Common myeloid progenitor, CD34-positive (primary cell): Measurements from ENCODE around the gene CAMTA1.

Source experiments
- CTCF ChIA-PET: fragments of 350-600 bp; sonication (Branson Sonifier 250); formaldehyde crosslinking; loops from one replicate; lab custom pipeline; 2021; ENCODE audit warnings: antibody characterized with exemption; lab: Charles Lee
- POLR2A ChIA-PET: fragments of 350-600 bp; sonication (Branson Sonifier 250); formaldehyde crosslinking; loops from one replicate; lab custom pipeline; 2021; ENCODE audit warnings: antibody characterized with exemption; lab: Charles Lee
- DNase-seq, 3 donors: peaks; one replicate each; pipeline versions ENCODE4 v3.0.0 to v3.0.0-alpha.2; 2013
- H3K27ac ChIP-seq, 2 experiments: 1 replicate in 1 of 2; 2 replicates in 1 of 2; pipeline ENCODE4 v1.7.0; 2013; ENCODE audit warnings: inconsistent platforms in 2 of 2, low read length in 2 of 2, mild to moderate bottlenecking in 2 of 2, low read depth in 1 of 2, moderate library complexity in 1 of 2; ENCODE audit not compliant: severe bottlenecking in 2 of 2, insufficient read depth in 1 of 2, poor library complexity in 1 of 2
- H3K27me3 ChIP-seq, 5 experiments: replicated peaks in 2 of 5; 1 replicate in 3 of 5; 2 replicates in 2 of 5; pipeline versions ENCODE4 v1.6.1 to v1.7.0; 2013; ENCODE audit warnings: low read length in 4 of 5, mild to moderate bottlenecking in 2 of 5, moderate library complexity in 2 of 5, inconsistent platforms in 1 of 5; ENCODE audit not compliant: insufficient read depth in 5 of 5, control insufficient read depth in 4 of 5
- H3K36me3 ChIP-seq, 4 experiments: 1 replicate in 2 of 4; 2 replicates in 2 of 4; pipeline versions ENCODE4 v1.6.1 to v1.7.0; 2013; ENCODE audit warnings: low read length in 3 of 4, control low read depth in 1 of 4, mild to moderate bottlenecking in 1 of 4; ENCODE audit not compliant: control insufficient read depth in 4 of 4, insufficient read depth in 4 of 4
- H3K4me1 ChIP-seq, 4 experiments: 1 replicate in 3 of 4; 2 replicates in 1 of 4; pipeline versions ENCODE4 v1.6.1 to v1.7.1; 2013; ENCODE audit warnings: low read length in 3 of 4, mild to moderate bottlenecking in 3 of 4, control low read depth in 1 of 4, inconsistent platforms in 1 of 4, moderate library complexity in 1 of 4; ENCODE audit not compliant: control insufficient read depth in 4 of 4, insufficient read depth in 4 of 4; ENCODE audit errors: control extremely low read depth in 1 of 4
- H3K4me3 ChIP-seq, 7 experiments: 1 replicate in 4 of 7; 2 replicates in 3 of 7; pipeline versions ENCODE4 v1.5.1 to v1.7.0; 2013; ENCODE audit warnings: mild to moderate bottlenecking in 7 of 7, low read length in 6 of 7, moderate library complexity in 6 of 7, inconsistent platforms in 2 of 7, low read depth in 2 of 7, control low read depth in 1 of 7; ENCODE audit not compliant: insufficient read depth in 4 of 7, control insufficient read depth in 1 of 7; ENCODE audit errors: extremely low read depth in 1 of 7
- H3K9me3 ChIP-seq, 5 experiments: 1 replicate in 4 of 5; 2 replicates in 1 of 5; pipeline versions ENCODE4 v1.6.1 to v1.7.1; 2013; ENCODE audit warnings: low read length in 4 of 5, mild to moderate bottlenecking in 2 of 5, inconsistent platforms in 1 of 5, low read depth in 1 of 5, moderate library complexity in 1 of 5; ENCODE audit not compliant: control insufficient read depth in 4 of 5, insufficient read depth in 2 of 5; ENCODE audit errors: control extremely low read depth in 1 of 5
- WGBS: methylation state at CpG from one replicate; pipeline ENCODE4 v1.1.5; 2013; ENCODE audit not compliant: insufficient coverage; 5-methylcytosine and 5-hydroxymethylcytosine counted together

CAMTA1 gene

GRCh38 chr1:6989212-6990159 lies 204.2 kb downstream of the CAMTA1 start:
- Histone ChIP-seq H3K27ac (no peak overlapping the region), H3K36me3 (no peaks in the 10 kb centered on the region), H3K27me3 (peaks cover 0 to 5% (median 2%) of the 10 kb centered on the region in 5 experiments), H3K4me1 (no peaks in the 10 kb centered on the region), H3K9me3 (peaks cover 0 to 12% (median 2%) of the 10 kb centered on the region in 5 experiments), H3K4me3 (no peak overlapping the region)
- 78% methylated on average over 7 of the region's 13 CpGs for WGBS
- no peak for DNase-seq
- POLR2A ChIA-PET: interaction anchor here (0.6 kb wide), 1 partner anchor 230 kb away, joined by 5 read pairs; no protein-coding TSS in a partner anchor
- CTCF ChIA-PET: interaction anchor here (0.7 to 1.8 kb wide), 2 partner anchors 53 to 80 kb away, joined by 3 read pairs; no protein-coding TSS in a partner anchor

- Histone ChIP-seq H3K9me3 (peaks cover 0 to 12% (median 2%) of the 10 kb centered on the region in 5 experiments), H3K4me3 (no peak overlapping the region), H3K27me3 (peaks cover 0 to 5% (median 2%) of the 10 kb centered on the region in 5 experiments), H3K27ac (no peak overlapping the region), H3K36me3 (no peaks in the 10 kb centered on the region), H3K4me1 (peaks cover 0 to 4% (median 3%) of the 10 kb centered on the region in 4 experiments)
- no peak for DNase-seq
- WGBS: no CpG with 5 or more reads among the region's 1 CpG
- POLR2A ChIA-PET: no interaction called here
- CTCF ChIA-PET: no interaction called here
These were observed 206.0 kb downstream of the CAMTA1 start for GRCh38 chr1:6991266-6991665.

- ChIA-PET CTCF (interaction anchor here (0.6 to 1.0 kb wide), 2 partner anchors 11 to 27 kb away, joined by 3 read pairs; no protein-coding TSS in a partner anchor), POLR2A (no interaction called here)
- Histone ChIP-seq H3K27ac (no peak overlapping the region), H3K4me3 (no peak overlapping the region), H3K9me3 (peaks cover 0 to 12% (median 0%) of the 10 kb centered on the region in 5 experiments), H3K27me3 (no peaks in the 10 kb centered on the region), H3K4me1 (peaks cover 0 to 8% (median 3%) of the 10 kb centered on the region in 4 experiments), H3K36me3 (no peaks in the 10 kb centered on the region)
- no peak for DNase-seq
- WGBS: 100% methylated on average over 3 of the region's 5 CpGs
These were observed 210.5 kb downstream of the CAMTA1 start for GRCh38 chr1:6995789-6996188.

- CTCF ChIA-PET: interaction anchor here (0.6 to 1.0 kb wide), 2 partner anchors 10 to 26 kb away, joined by 3 read pairs; no protein-coding TSS in a partner anchor
These were observed 211.1 kb downstream of the CAMTA1 start for GRCh38 chr1:6996371-6996770.

GRCh38 chr1:6996866-6997265 lies 211.6 kb downstream of the CAMTA1 start:
- POLR2A ChIA-PET: no interaction called here
- 97% methylated on average over 5 of the region's 10 CpGs for WGBS
- Histone ChIP-seq H3K27me3 (no peaks in the 10 kb centered on the region), H3K4me3 (no peak overlapping the region), H3K4me1 (peaks cover 0 to 8% (median 3%) of the 10 kb centered on the region in 4 experiments), H3K27ac (no peak overlapping the region), H3K9me3 (peaks cover 0 to 12% (median 0%) of the 10 kb centered on the region in 5 experiments), H3K36me3 (no peaks in the 10 kb centered on the region)
- CTCF ChIA-PET: interaction anchor here (1.0 kb wide), 1 partner anchor 10 kb away, joined by 3 read pairs; no protein-coding TSS in a partner anchor
- DNase-seq: no peak

More at GRCh38 chr1:6996371-6996770, 211.1 kb downstream of the CAMTA1 start:
- Histone ChIP-seq H3K27me3 (no peaks in the 10 kb centered on the region), H3K27ac (no peak overlapping the region), H3K4me3 (no peak overlapping the region), H3K36me3 (no peaks in the 10 kb centered on the region), H3K9me3 (peaks cover 0 to 12% (median 0%) of the 10 kb centered on the region in 5 experiments), H3K4me1 (peaks cover 0 to 8% (median 3%) of the 10 kb centered on the region in 4 experiments)
- POLR2A ChIA-PET: no interaction called here
- peak; percentile 7 to 70 (median 69) for DNase-seq

- 98% methylated on average over 8 of the region's 10 CpGs for WGBS
- Histone ChIP-seq H3K4me3 (no peak overlapping the region), H3K27me3 (no peaks in the 10 kb centered on the region), H3K9me3 (peaks cover 0 to 7% (median 0%) of the 10 kb centered on the region in 5 experiments), H3K4me1 (peaks cover 0 to 8% (median 3%) of the 10 kb centered on the region in 4 experiments), H3K36me3 (no peaks in the 10 kb centered on the region), H3K27ac (no peak overlapping the region)
- ChIA-PET POLR2A (no interaction called here), CTCF (no interaction called here)
- no peak for DNase-seq
These were observed 213.0 kb downstream of the CAMTA1 start for GRCh38 chr1:6998267-6998666.

GRCh38 chr1:6999826-7000225 lies 214.6 kb downstream of the CAMTA1 start:
- 93% methylated on average over 3 of the region's 6 CpGs for WGBS
- no peaks in the 10 kb centered on the region for H3K27me3 ChIP-seq
- ChIA-PET POLR2A (no interaction called here), CTCF (no interaction called here)
- DNase-seq: no peak
- peaks cover 0 to 8% (median 3%) of the 10 kb centered on the region in 4 experiments for H3K4me1 ChIP-seq
- no peak overlapping the region for H3K4me3 ChIP-seq
- H3K9me3 ChIP-seq: no peaks in the 10 kb centered on the region
- no peaks in the 10 kb centered on the region for H3K36me3 ChIP-seq
- H3K27ac ChIP-seq: no peak overlapping the region
